ENCODE measurements around the gene PPM1L. TPM values are rescaled to one million over a fixed set of nuclear protein-coding genes. Genes with fewer than 3 reads are reported as not detected.

The PPM1L gene
- total RNA-seq, 1 donor from 2014 or later: 14.2 TPM

DNA sequence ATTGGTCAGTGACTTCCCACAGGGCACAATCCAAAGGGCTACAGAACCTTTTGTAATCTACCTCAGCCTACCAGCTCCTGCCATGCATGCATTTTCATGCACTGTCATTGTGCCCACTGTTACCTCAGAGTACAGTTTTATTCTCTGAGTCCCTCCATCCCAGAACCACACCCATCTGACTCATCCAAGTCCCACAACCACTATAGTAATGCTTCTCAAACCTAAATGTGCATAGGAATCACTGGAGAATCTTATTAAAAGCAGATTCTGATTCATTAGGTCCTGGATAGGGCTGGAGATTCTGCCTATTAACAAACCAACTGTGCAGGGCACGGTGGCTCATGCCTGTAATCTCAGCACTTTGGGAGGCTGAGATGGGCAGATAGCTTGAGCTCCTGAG lies 352.8 kb downstream of the PPM1L start:
- intact Hi-C loops (cut with DNase I): no loop called here
- TF ChIP-seq POLR2AphosphoS5 (IDR thresholded peaks at IDR 0.05; ENCODE audit: insufficient read depth in 1 of 2, low read depth in 1 of 2) (no peak), POLR2A (IDR thresholded peaks at IDR 0.05) (no peak)
- TF ChIP-seq, protein P1, sequence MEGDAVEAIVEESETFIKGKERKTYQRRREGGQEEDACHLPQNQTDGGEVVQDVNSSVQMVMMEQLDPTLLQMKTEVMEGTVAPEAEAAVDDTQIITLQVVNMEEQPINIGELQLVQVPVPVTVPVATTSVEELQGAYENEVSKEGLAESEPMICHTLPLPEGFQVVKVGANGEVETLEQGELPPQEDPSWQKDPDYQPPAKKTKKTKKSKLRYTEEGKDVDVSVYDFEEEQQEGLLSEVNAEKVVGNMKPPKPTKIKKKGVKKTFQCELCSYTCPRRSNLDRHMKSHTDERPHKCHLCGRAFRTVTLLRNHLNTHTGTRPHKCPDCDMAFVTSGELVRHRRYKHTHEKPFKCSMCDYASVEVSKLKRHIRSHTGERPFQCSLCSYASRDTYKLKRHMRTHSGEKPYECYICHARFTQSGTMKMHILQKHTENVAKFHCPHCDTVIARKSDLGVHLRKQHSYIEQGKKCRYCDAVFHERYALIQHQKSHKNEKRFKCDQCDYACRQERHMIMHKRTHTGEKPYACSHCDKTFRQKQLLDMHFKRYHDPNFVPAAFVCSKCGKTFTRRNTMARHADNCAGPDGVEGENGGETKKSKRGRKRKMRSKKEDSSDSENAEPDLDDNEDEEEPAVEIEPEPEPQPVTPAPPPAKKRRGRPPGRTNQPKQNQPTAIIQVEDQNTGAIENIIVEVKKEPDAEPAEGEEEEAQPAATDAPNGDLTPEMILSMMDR (IDR thresholded peaks at IDR 0.05): no peak
- no peak for DNase-seq (ENCODE audit: extremely low spot score in 2 of 2)

DNA sequence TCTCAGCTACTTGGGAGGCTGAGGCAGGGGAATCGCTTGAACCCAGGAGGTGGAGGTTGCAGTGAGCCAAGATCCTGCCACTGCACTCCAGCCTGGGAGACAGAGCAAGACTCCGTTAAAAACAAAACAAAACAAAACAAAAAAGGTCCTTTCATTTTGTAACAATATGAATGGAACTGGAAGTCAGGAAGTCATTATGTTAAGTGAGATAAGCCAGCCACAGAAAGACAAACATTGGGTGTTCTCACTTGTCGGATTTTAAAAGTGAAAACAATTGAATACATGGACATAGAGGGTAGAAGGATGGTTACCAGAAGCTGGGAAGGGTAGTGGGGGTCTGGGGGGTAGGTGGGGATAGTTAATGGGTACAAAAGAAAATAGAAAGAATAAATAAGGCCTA lies 361.6 kb downstream of the PPM1L start:
- no peaks in the 10 kb centered on the region for H3K9me3 ChIP-seq
- H3K4me1 ChIP-seq: no peaks in the 10 kb centered on the region
- no peak overlapping the region for H3K4me3 ChIP-seq
- no peak for DNase-seq (ENCODE audit: extremely low spot score in 2 of 2)
- intact Hi-C loops (cut with DNase I): no loop called here
- TF ChIP-seq POLR2A (IDR thresholded peaks at IDR 0.05): no peak
- TF ChIP-seq POLR2AphosphoS5 (IDR thresholded peaks at IDR 0.05; ENCODE audit: insufficient read depth in 1 of 2, low read depth in 1 of 2): no peak
- TF ChIP-seq, protein P1 (IDR thresholded peaks at IDR 0.05): no peak
- H3K36me3 ChIP-seq: no peaks in the 10 kb centered on the region
- no peak overlapping the region for H3K27ac ChIP-seq
- H3K27me3 ChIP-seq: no peaks in the 10 kb centered on the region

More for the DNA sequence above, 352.8 kb downstream of the PPM1L start:
- Histone ChIP-seq H3K9me3 (no peaks in the 10 kb centered on the region), H3K4me3 (no peak overlapping the region), H3K4me1 (peaks cover 14% of the 10 kb centered on the region), H3K27me3 (no peaks in the 10 kb centered on the region), H3K36me3 (no peaks in the 10 kb centered on the region), H3K27ac (no peak overlapping the region)

DNA sequence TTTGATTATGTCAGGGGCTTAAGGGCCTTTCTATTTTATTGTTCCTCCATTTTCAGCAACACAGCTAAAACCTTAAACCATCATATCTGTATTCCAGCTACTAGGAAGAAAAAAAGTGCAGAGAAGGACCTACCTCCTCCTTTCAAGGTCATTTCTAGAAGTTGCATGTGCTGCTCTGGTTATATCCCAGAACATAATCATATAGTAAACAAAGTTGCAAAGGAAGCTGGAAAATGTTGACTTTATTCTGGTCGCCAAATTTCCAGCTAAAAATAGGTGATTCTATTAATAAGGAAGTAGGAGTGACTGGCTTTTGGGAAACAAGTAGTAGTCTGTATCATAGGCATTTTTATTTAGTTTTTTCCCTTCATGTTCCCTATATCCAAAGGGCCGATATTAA lies 370.5 kb downstream of the PPM1L start:
- TF ChIP-seq, protein P1 (IDR thresholded peaks at IDR 0.05): no peak
- TF ChIP-seq POLR2A (IDR thresholded peaks at IDR 0.05) (no peak), POLR2AphosphoS5 (IDR thresholded peaks at IDR 0.05; ENCODE audit: insufficient read depth in 1 of 2, low read depth in 1 of 2) (no peak)
- H3K4me3 ChIP-seq: no peak overlapping the region
- intact Hi-C loops (cut with DNase I): no loop called here
- H3K27ac ChIP-seq: no peak overlapping the region
- no peaks in the 10 kb centered on the region for H3K27me3 ChIP-seq
- peaks cover 5% of the 10 kb centered on the region for H3K9me3 ChIP-seq
- H3K4me1 ChIP-seq: no peaks in the 10 kb centered on the region
- DNase-seq (ENCODE audit: extremely low spot score in 2 of 2): no peak
- H3K36me3 ChIP-seq: no peaks in the 10 kb centered on the region

Other genes starting within 250 kb of the PPM1L start
- gene KPNA4, start 190.7 kb upstream of the PPM1L start, total RNA-seq: 24.8 TPM
- not detected for gene ARL14, start 79.1 kb upstream of the PPM1L start, total RNA-seq

Measured in vagina (tissue), 2 donors.